HepG2 (cell line): Measurements from ENCODE around the gene MTG1. TPM values are rescaled to one million over a fixed set of nuclear protein-coding genes. Genes with fewer than 3 reads are reported as not detected.

Experiments used
- ATAC-seq: fragments of 200-7000 bp; cut with Tn5 transposase; 3 replicates; pipeline ENCODE4 v1.9.1; 2020; ENCODE audit warnings: mild to moderate bottlenecking, moderate library complexity
- BruUV-seq: library from RNA; stranded (reverse); fragments of 400-500 nt; replicated peaks from 2 replicates; lab custom pipeline; 2021; lab: Mats Ljungman, UMichigan
- CTCF ChIA-PET: fragments of 300-600 bp; formaldehyde crosslinking; extraction: SDS; loops from one replicate; lab custom pipeline; 2021; ENCODE audit warnings: low total read pairs, inconsistent platforms, low intra/inter-chr PET ratio; lab: Yijun Ruan, JAX
- POLR2A ChIA-PET: fragments of 350-600 bp; sonication (Branson Sonifier 250); formaldehyde crosslinking; loops from one replicate; lab custom pipeline; 2020; ENCODE audit warnings: antibody characterized with exemption, inconsistent platforms; lab: Yijun Ruan, JAX
- DNase-seq: peaks from one replicate; pipeline ENCODE4 v3.0.0-alpha.2; 2015; ENCODE audit warnings: low spot score
- FAIRE-seq: peaks from 3 replicates; lab custom pipeline; 2011; peaks lifted over from hg19 to GRCh38; lab: Jason Lieb, UNC
- H2AFZ ChIP-seq: one replicate; pipeline ENCODE4 v1.6.1; 2011; ENCODE audit warnings: low read length, inconsistent platforms
- H3K27ac ChIP-seq: fragments of 300-600 bp; 3 replicates; pipeline ENCODE4 v1.8.0; 2011; ENCODE audit warnings: mixed run types, mild to moderate bottlenecking, mixed read lengths, low read length, inconsistent platforms; ENCODE audit not compliant: insufficient read depth; ENCODE audit errors: extremely low read length
- H3K27me3 ChIP-seq, 2 experiments: fragments of 200-600 bp in 1 of 2; 2 replicates in 1 of 2; 3 replicates in 1 of 2; pipeline versions ENCODE4 v1.6.0 to v1.8.0; 2011; ENCODE audit warnings: low read length in 2 of 2, mild to moderate bottlenecking in 2 of 2, moderate library complexity in 2 of 2, inconsistent platforms in 1 of 2; ENCODE audit not compliant: insufficient read depth in 2 of 2, control insufficient read depth in 1 of 2
- H3K36me3 ChIP-seq, 2 experiments: fragments of 200-600 bp in 1 of 2; replicated peaks in 1 of 2; 2 replicates in 1 of 2; 3 replicates in 1 of 2; pipeline versions ENCODE4 v1.5.1 to v1.8.0; 2011; ENCODE audit warnings: low read length in 2 of 2, inconsistent platforms in 1 of 2; ENCODE audit not compliant: insufficient read depth in 2 of 2, control insufficient read depth in 1 of 2
- H3K4me1 ChIP-seq: 2 replicates; pipeline ENCODE4 v1.5.1; 2012; ENCODE audit warnings: low read length, inconsistent platforms; ENCODE audit not compliant: insufficient read depth
- H3K4me2 ChIP-seq: 2 replicates; pipeline ENCODE4 v1.6.0; 2011; ENCODE audit warnings: low read depth, low read length, inconsistent platforms
- H3K4me3 ChIP-seq, 3 experiments: fragments of 200-600 bp in 1 of 3; sonication (generic), shearing (Covaris generic) in 1 of 3; replicated peaks in 1 of 3; 2 replicates each; pipeline ENCODE4 v1.5.1; 2011 to 2016; ENCODE audit warnings: low read length in 3 of 3, inconsistent platforms in 2 of 3, low read depth in 2 of 3, mild to moderate bottlenecking in 2 of 3, control low read depth in 1 of 3, mixed read lengths in 1 of 3; ENCODE audit not compliant: insufficient read depth in 1 of 3
- H3K79me2 ChIP-seq: one replicate; pipeline ENCODE4 v1.6.1; 2011; ENCODE audit warnings: low read length, inconsistent platforms; ENCODE audit not compliant: insufficient read depth
- H3K9ac ChIP-seq: 2 replicates; pipeline ENCODE4 v1.6.0; 2011; ENCODE audit warnings: mild to moderate bottlenecking, low read depth, low read length, inconsistent platforms; ENCODE audit not compliant: insufficient read depth
- H3K9me3 ChIP-seq: 2 replicates; pipeline ENCODE4 v1.5.1; 2012; ENCODE audit warnings: mild to moderate bottlenecking, low read length
- H4K20me1 ChIP-seq: 2 replicates; pipeline ENCODE4 v1.6.0; 2011; ENCODE audit warnings: inconsistent platforms, mild to moderate bottlenecking, low read length, moderate library complexity; ENCODE audit not compliant: insufficient read depth
- CERS6 ChIP-seq: sonication (generic); formaldehyde crosslinking; IDR thresholded peaks from 2 replicates; pipeline ENCODE4 v1.5.0; 2020; ENCODE audit warnings: missing genetic modification reagents
- DBP ChIP-seq: sonication (generic); formaldehyde crosslinking; IDR thresholded peaks from 2 replicates; pipeline ENCODE4 v1.4.0; 2020; ENCODE audit warnings: missing genetic modification reagents; ENCODE audit errors: not compliant biosample characterization
- DMAP1 ChIP-seq: IDR thresholded peaks from 2 replicates; pipeline ENCODE4 v1.6.1; 2016
- DMTF1 ChIP-seq: sonication (generic); formaldehyde crosslinking; IDR thresholded peaks from 2 replicates; pipeline ENCODE4 v1.4.0; 2020; ENCODE audit warnings: mild to moderate bottlenecking, missing genetic modification reagents
- ELF3 ChIP-seq: IDR thresholded peaks from 2 replicates; pipeline ENCODE4 v1.6.1; 2016; ENCODE audit warnings: missing genetic modification reagents, missing compliant biosample characterization
- EP300 ChIP-seq, 3 experiments: sonication (generic) in 1 of 3; formaldehyde crosslinking in 1 of 3; IDR thresholded peaks; 2 replicates each; pipeline versions ENCODE4 v1.5.1 to v1.6.1; 2011 to 2020; ENCODE audit warnings: low read depth in 2 of 3, low read length in 2 of 3, borderline replicate concordance in 1 of 3, improper control_type of control experiment in 1 of 3, mild to moderate bottlenecking in 1 of 3, missing genetic modification reagents in 1 of 3, moderate library complexity in 1 of 3
- NR1H2 ChIP-seq: sonication (generic); formaldehyde crosslinking; IDR thresholded peaks from 2 replicates; pipeline ENCODE4 v1.8.1; 2022; ENCODE audit warnings: low read depth, missing genetic modification reagents, borderline replicate concordance
- REST ChIP-seq, 2 experiments: IDR thresholded peaks; 2 replicates each; pipeline ENCODE4 v1.6.1; 2011 to 2012; ENCODE audit warnings: low read length in 2 of 2, borderline replicate concordance in 1 of 2, low read depth in 1 of 2, mild to moderate bottlenecking in 1 of 2, moderate library complexity in 1 of 2
- STAG1 ChIP-seq: sonication (generic); formaldehyde crosslinking; IDR thresholded peaks from 2 replicates; pipeline ENCODE4 v1.4.0; 2020; ENCODE audit warnings: missing genetic modification reagents
- THYN1 ChIP-seq: sonication (generic); formaldehyde crosslinking; IDR thresholded peaks from 2 replicates; pipeline ENCODE4 v1.8.1; 2023; ENCODE audit warnings: low read depth, mild to moderate bottlenecking, moderate library complexity, missing genetic modification reagents, borderline replicate concordance
- ZNF234 ChIP-seq: sonication (generic); formaldehyde crosslinking; conservative IDR thresholded peaks from 2 replicates; pipeline ENCODE4 v1.5.1; 2020; ENCODE audit warnings: mild to moderate bottlenecking, missing genetic modification reagents
- ZNF24 ChIP-seq: fragments of 450-650 bp; IDR thresholded peaks from 2 replicates; pipeline ENCODE4 v1.6.1; 2017; ENCODE audit warnings: antibody characterized with exemption, mild to moderate bottlenecking
- ZNF30 ChIP-seq: sonication (generic); formaldehyde crosslinking; IDR thresholded peaks from 2 replicates; pipeline ENCODE4 v1.5.0; 2020; ENCODE audit warnings: mild to moderate bottlenecking, missing genetic modification reagents
- ZNF510 ChIP-seq: sonication (generic); formaldehyde crosslinking; IDR thresholded peaks from 2 replicates; pipeline ENCODE4 v1.4.0; 2020; ENCODE audit warnings: low read depth, mild to moderate bottlenecking, missing genetic modification reagents
- WGBS: methylation state at CpG from one replicate; pipeline ENCODE4 v1.1.6; 2017; ENCODE audit warnings: low lambda C conversion rate; 5-methylcytosine and 5-hydroxymethylcytosine counted together
- in situ Hi-C: cut with HindIII; loops from 2 replicates; pipeline ENCODE4 v1.10.0; 2017; ENCODE audit warnings: low pct_unique_long_range_greater_than_20kb; ENCODE audit not compliant: extremely low pct_ligation_motif_present
- intact Hi-C: fragments of 100-400 bp; cut with micrococcal nuclease; formaldehyde crosslinking; loops from one replicate; pipeline ENCODE4 v1.10.0; 2022; ENCODE audit not compliant: unreplicated experiment
- polyA plus RNA-seq, 8 experiments: library from polyadenylated mRNA; depleted of rRNA in 3 of 8; stranded (reverse) in 7 of 8; unstranded in 1 of 8; fragments of >200 nt; fragmentation: Illumina TruSeq in 4 of 8; extraction: Trizol in 4 of 8; gene quantifications; 2 replicates each; pipeline versions ENCODE4 v1.2.1 to v1.2.3, GENCODE V29; 2011 to 2016; ENCODE audit warnings: low read depth in 4 of 8, missing spikeins in 1 of 8, mixed read lengths in 1 of 8; ENCODE audit not compliant: insufficient read depth in 1 of 8
- total RNA-seq, 5 experiments: library from RNA; depleted of rRNA; stranded (reverse); fragments of >200 nt; fragmentation: Illumina TruSeq; extraction: Trizol; gene quantifications; 2 replicates each; pipeline ENCODE4 v1.2.3, GENCODE V29; 2016; ENCODE audit warnings: low read depth in 1 of 5

The MTG1 gene
- total and polyA plus RNA-seq, 2 of the 13 experiments (the other 11 are each of a cell fraction or from before 2014, with no cell fraction given): 42.0 to 103 TPM

- TF ChIP-seq ZNF30 (CRISPR knock-in tag) (no peak), CERS6 (CRISPR knock-in tag) (no peak), NR1H2 (CRISPR knock-in tag) (no peak), ZNF234 (CRISPR knock-in tag) (no peak), EP300 (IDR thresholded peaks at IDR 0.05; ENCODE audit: low read depth in 2 of 2, low read length in 2 of 2) (no peak), EP300 (CRISPR knock-in tag; IDR thresholded peaks at IDR 0.05; ENCODE audit: borderline replicate concordance) (no peak)
Measured at GRCh38 chr10:133465191-133465949, 71.4 kb downstream of the MTG1 start (continued).

GRCh38 chr10:133465950-133466474 lies 72.1 kb downstream of the MTG1 start:
- FAIRE-seq (no peak), ATAC-seq (no peak), DNase-seq (no peak)
- H3K4me3 ChIP-seq: no peak overlapping the region
- intact Hi-C loops (no loop called here), in situ Hi-C loops (no loop called here)
- no peaks in the 10 kb centered on the region for H3K27me3 ChIP-seq
- no peaks in the 10 kb centered on the region for H3K9me3 ChIP-seq
- no peaks in the 10 kb centered on the region for H3K79me2 ChIP-seq
- no peaks in the 10 kb centered on the region for H3K36me3 ChIP-seq
- no peak overlapping the region for H3K4me2 ChIP-seq
- no peaks in the 10 kb centered on the region for H4K20me1 ChIP-seq
- no peak overlapping the region for H3K9ac ChIP-seq
- H3K27ac ChIP-seq: no peak overlapping the region
- CTCF ChIA-PET: no interaction called here
- BruUV-seq: no TSS peak
- peaks cover 3% of the 10 kb centered on the region; the same call in 1 of the 2 replicates for H3K4me1 ChIP-seq
- H2AFZ ChIP-seq: no peak overlapping the region
- POLR2A ChIA-PET: no interaction called here
- 51% methylated on average over 5 of the region's 7 CpGs for WGBS
- TF ChIP-seq DBP (CRISPR knock-in tag) (no peak), STAG1 (CRISPR knock-in tag) (no peak), ELF3 (no peak), THYN1 (no peak), REST (IDR thresholded peaks at IDR 0.05; ENCODE audit: borderline replicate concordance in 1 of 2, low read depth in 1 of 2, low read length in 2 of 2) (no peak), ZNF24 (no peak), DMAP1 (CRISPR knock-in tag) (no peak), ZNF510 (no peak), DMTF1 (CRISPR knock-in tag) (no peak)
